Hematopoietic multipotent progenitor cell treated with erythropoietin and hydrocortisone succinate and interleukin-3 and kit ligand, for 6 days (in vitro differentiated cells): ENCODE data around the gene BMP6.

Experiments
- DNase-seq: peaks from one replicate; pipeline ENCODE4 v3.0.0-alpha.2; 2015

BMP6 gene

GRCh38 chr6:7832904-7833750 lies 107.2 kb downstream of the BMP6 start:
- no peak for DNase-seq

GRCh38 chr6:7833751-7834070 lies 107.8 kb downstream of the BMP6 start:
- no peak for DNase-seq

GRCh38 chr6:7836371-7837026 lies 110.6 kb downstream of the BMP6 start:
- DNase-seq, result no peak

GRCh38 chr6:7841781-7842468 lies 116.0 kb downstream of the BMP6 start:
- DNase-seq, result no peak

GRCh38 chr6:7846966-7847818 lies 121.3 kb downstream of the BMP6 start:
- peak; percentile 18 for DNase-seq

- no peak for DNase-seq
Observed at GRCh38 chr6:7848229-7848628, 122.3 kb downstream of the BMP6 start.

GRCh38 chr6:7851780-7852179 lies 125.9 kb downstream of the BMP6 start:
- no peak for DNase-seq

- DNase-seq, result no peak
Observed at GRCh38 chr6:7859591-7859990, 133.7 kb downstream of the BMP6 start.

- no peak for DNase-seq
Observed at GRCh38 chr6:7865781-7866180, 139.9 kb downstream of the BMP6 start.

- DNase-seq, result no peak
Observed at GRCh38 chr6:7866526-7866925, 140.6 kb downstream of the BMP6 start.

GRCh38 chr6:7868926-7869325 lies 143.0 kb downstream of the BMP6 start:
- DNase-seq, result no peak

GRCh38 chr6:7878401-7878964 lies 152.6 kb downstream of the BMP6 start:
- DNase-seq, result no peak

- DNase-seq, result no peak
Observed at GRCh38 chr6:7879043-7879442, 153.1 kb downstream of the BMP6 start.

GRCh38 chr6:7879579-7879978 lies 153.7 kb downstream of the BMP6 start:
- DNase-seq, result no peak

GRCh38 chr6:7879980-7880717 lies 154.2 kb downstream of the BMP6 start:
- no peak for DNase-seq

GRCh38 chr6:7880718-7881107 lies 154.8 kb downstream of the BMP6 start:
- DNase-seq, result no peak

- DNase-seq, result no peak
Observed at GRCh38 chr6:7881765-7882500, 156.0 kb downstream of the BMP6 start.

- DNase-seq, result no peak
Observed at GRCh38 chr6:7882505-7883257, 156.8 kb downstream of the BMP6 start.

- DNase-seq, result no peak
Observed at GRCh38 chr6:7883381-7883780, 157.5 kb downstream of the BMP6 start.

- no peak for DNase-seq
Observed at GRCh38 chr6:7886132-7886531, 160.2 kb downstream of the BMP6 start.
